ENCODE measurements around the gene IKZF4.
"Not testable (repeated sequence)": the region's sequence is repeated elsewhere in the genome, so short reads cannot be mapped to it uniquely, and the experiment has no call there.

GRCh38 chr12:56042430-56042813 is 21.6 kb downstream of the IKZF4 start:
- TF ChIP-seq ZFX (IDR thresholded peaks at IDR 0.05; ENCODE audit: borderline replicate concordance); CTCF (IDR thresholded peaks at IDR 0.05): not testable (repeated sequence)
